K562 (cell line): Measurements from ENCODE around the gene FGF23. TPM values are rescaled to one million over a fixed set of nuclear protein-coding genes. Genes with fewer than 3 reads are reported as not detected.

Experiments used
- ATAC-seq: fragments of 200-7000 bp; cut with Tn5 transposase; 3 replicates; pipeline ENCODE4 v1.9.1; 2020; ENCODE audit warnings: moderate library complexity
- BruUV-seq: library from RNA; stranded (reverse); fragments of 400-500 nt; replicated peaks from 2 replicates; lab custom pipeline; 2021; lab: Mats Ljungman, UMichigan
- CTCF ChIA-PET: fragments of 300-600 bp; formaldehyde crosslinking; extraction: SDS; loops from one replicate; lab custom pipeline; 2021; ENCODE audit warnings: low intra/inter-chr PET ratio; lab: Yijun Ruan, JAX
- POLR2A ChIA-PET: fragments of 300-600, 350-650 bp; sonication (Branson Sonifier 250); formaldehyde crosslinking; extraction: SDS; loops from one replicate; lab custom pipeline; 2021; ENCODE audit warnings: antibody characterized with exemption, inconsistent platforms; lab: Yijun Ruan, JAX
- DNase-seq, 4 experiments: peaks; one replicate each; pipeline versions ENCODE4 v3.0.0 to v3.0.0-alpha.2; 2011 to 2018; ENCODE audit warnings: low spot score in 3 of 4, mixed read lengths in 3 of 4; ENCODE audit errors: extremely low read depth in 1 of 4
- FAIRE-seq: peaks from 2 replicates; lab custom pipeline; 2011; peaks lifted over from hg19 to GRCh38; lab: Jason Lieb, UNC
- H2AFZ ChIP-seq: 2 replicates; pipeline ENCODE4 v1.6.0; 2011; ENCODE audit warnings: low read depth, low read length, control low read depth, inconsistent platforms
- H3K27ac ChIP-seq: fragments of 200-600 bp; 3 replicates; pipeline ENCODE4 v1.8.0; 2011; ENCODE audit warnings: low read depth, mild to moderate bottlenecking, control low read depth, inconsistent platforms, low read length, moderate library complexity, mixed read lengths; ENCODE audit errors: extremely low read depth
- H3K27me3 ChIP-seq, 2 experiments: fragments of 300-600 bp in 1 of 2; 2 replicates in 1 of 2; 3 replicates in 1 of 2; pipeline versions ENCODE4 v1.6.0 to v1.8.0; 2011; ENCODE audit warnings: inconsistent platforms in 2 of 2, low read length in 2 of 2, mild to moderate bottlenecking in 1 of 2, mixed read lengths in 1 of 2, moderate library complexity in 1 of 2; ENCODE audit not compliant: control insufficient read depth in 2 of 2, insufficient read depth in 2 of 2
- H3K36me3 ChIP-seq: fragments of 300-600 bp; 3 replicates; pipeline ENCODE4 v1.8.0; 2011; ENCODE audit warnings: mild to moderate bottlenecking, low read length, inconsistent platforms; ENCODE audit not compliant: control insufficient read depth, insufficient read depth
- H3K4me1 ChIP-seq, 2 experiments: fragments of 200-600 bp in 1 of 2; replicated peaks in 1 of 2; 2 replicates in 1 of 2; 3 replicates in 1 of 2; pipeline versions ENCODE4 v1.5.1 to v1.8.0; 2011; ENCODE audit warnings: inconsistent platforms in 2 of 2, low read length in 2 of 2, mild to moderate bottlenecking in 1 of 2, mixed read lengths in 1 of 2, moderate library complexity in 1 of 2; ENCODE audit not compliant: control insufficient read depth in 2 of 2, insufficient read depth in 2 of 2
- H3K4me2 ChIP-seq: 2 replicates; pipeline ENCODE4 v1.6.1; 2011; ENCODE audit warnings: low read length, control low read depth, inconsistent platforms, mixed read lengths; ENCODE audit not compliant: insufficient read depth
- H3K4me3 ChIP-seq: fragments of 200-600 bp; sonication (generic), shearing (Covaris generic); 2 replicates; pipeline ENCODE4 v1.5.1; 2016; ENCODE audit warnings: control low read depth, inconsistent platforms
- H3K79me2 ChIP-seq: fragments of 200-600 bp; 3 replicates; pipeline ENCODE4 v1.8.0; 2011; ENCODE audit warnings: low read length, inconsistent platforms; ENCODE audit not compliant: control insufficient read depth, insufficient read depth
- H3K9ac ChIP-seq, 2 experiments: 2 replicates each; pipeline versions ENCODE4 v1.6.0 to v1.6.1; 2011; ENCODE audit warnings: low read depth in 2 of 2, low read length in 2 of 2, control low read depth in 1 of 2, inconsistent platforms in 1 of 2, mild to moderate bottlenecking in 1 of 2, mixed read lengths in 1 of 2; ENCODE audit not compliant: insufficient read depth in 1 of 2
- H3K9me1 ChIP-seq: one replicate; pipeline ENCODE4 v1.6.0; 2011; ENCODE audit warnings: inconsistent platforms, mild to moderate bottlenecking, low read length, moderate library complexity; ENCODE audit not compliant: control insufficient read depth, insufficient read depth
- H3K9me3 ChIP-seq: replicated peaks from 2 replicates; pipeline ENCODE4 v1.5.1; 2011; ENCODE audit warnings: low read depth, low read length, inconsistent platforms; ENCODE audit not compliant: control insufficient read depth, insufficient read depth
- H4K20me1 ChIP-seq: replicated peaks from 2 replicates; pipeline ENCODE4 v1.6.1; 2011; ENCODE audit warnings: low read length, inconsistent platforms, mixed read lengths; ENCODE audit not compliant: control insufficient read depth, insufficient read depth
- BRD4 ChIP-seq: fragments of 200-600 bp; sonication (generic); IDR thresholded peaks from 2 replicates; pipeline ENCODE4 v1.6.1; 2017; ENCODE audit warnings: inconsistent platforms
- FOS ChIP-seq: IDR thresholded peaks from 3 replicates; pipeline ENCODE4 v1.6.1; 2011; ENCODE audit not compliant: insufficient read length; ENCODE audit errors: extremely low read depth
- GATA2 ChIP-seq: sonication (generic); formaldehyde crosslinking; IDR thresholded peaks from 2 replicates; pipeline ENCODE4 v1.4.0; 2020; ENCODE audit warnings: mild to moderate bottlenecking, missing genetic modification reagents
- HDAC2 ChIP-seq: fragments of 450-650 bp; IDR thresholded peaks from 2 replicates; pipeline ENCODE4 v1.6.1; 2016; ENCODE audit warnings: mild to moderate bottlenecking
- MYC ChIP-seq, 2 experiments: fragments of 250-450 bp in 1 of 2; sonication (Bioruptor Pico) in 1 of 2; IDR thresholded peaks; 2 replicates each; pipeline versions ENCODE4 v1.5.1 to v1.6.1; 2012 to 2021; ENCODE audit warnings: low read depth in 2 of 2, borderline replicate concordance in 1 of 2, improper control_type of control experiment in 1 of 2, low read length in 1 of 2, mild to moderate bottlenecking in 1 of 2, moderate library complexity in 1 of 2
- PML ChIP-seq: IDR thresholded peaks from 2 replicates; pipeline ENCODE4 v1.6.1; 2012; ENCODE audit warnings: low read length, inconsistent platforms
- ZKSCAN3 ChIP-seq: fragments of 250-450 bp; sonication (Bioruptor Pico); IDR thresholded peaks from 2 replicates; pipeline ENCODE4 v1.4.0; 2020
- WGBS: fragments of 100-300 bp; shearing (Covaris generic); methylation state at CpG from one replicate; pipeline ENCODE4 v1.1.6; 2016; ENCODE audit warnings: low coverage, mixed read lengths; ENCODE audit not compliant: insufficient coverage; ENCODE audit errors: missing lambda C conversion rate; 5-methylcytosine and 5-hydroxymethylcytosine counted together
- in situ Hi-C: fragments of 300-500 bp; cut with MboI; formaldehyde crosslinking; loops from 4 replicates; pipeline ENCODE4 v1.15.0; 2018; ENCODE audit warnings: inconsistent platforms, mixed read lengths
- intact Hi-C: fragments of 100-400 bp; cut with micrococcal nuclease; formaldehyde crosslinking; loops from 2 replicates; pipeline ENCODE4 v1.14.2; 2022
- polyA plus RNA-seq, 8 experiments: library from polyadenylated mRNA; depleted of rRNA in 4 of 8; stranded (reverse) in 5 of 8; unstranded in 3 of 8; fragments of >200 nt; fragmentation: Nextera tagmentation in 2 of 8; fragmentation: Illumina TruSeq in 1 of 8; extraction: Ambion mirVana in 2 of 8; extraction: Trizol in 1 of 8; gene quantifications; 2 replicates each; pipeline versions ENCODE4 v1.2.1 to v1.2.3, GENCODE V29; 2011 to 2014; ENCODE audit warnings: inconsistent platforms in 1 of 8, missing spikeins in 1 of 8
- total RNA-seq, 7 experiments: library from RNA; depleted of rRNA in 6 of 7; stranded (reverse); fragments of >200 nt in 6 of 7; fragmentation: Illumina TruSeq in 2 of 7; extraction: Trizol in 2 of 7; gene quantifications; 2 replicates each; pipeline versions ENCODE4 v1.2.1 to v1.2.3, GENCODE V29; 2011 to 2021; ENCODE audit warnings: low replicate concordance in 1 of 7
- TF ChIP-seq, protein P1 (sequence below): sonication (generic); formaldehyde crosslinking; IDR thresholded peaks from 2 replicates; pipeline ENCODE4 v1.8.0; 2023; ENCODE audit warnings: mild to moderate bottlenecking, missing genetic modification reagents
- TF ChIP-seq, protein P2 (sequence below): fragments of 200-800 bp; sonication (Bioruptor generic); IDR thresholded peaks from 2 replicates; pipeline ENCODE4 v1.6.1; 2017; ENCODE audit warnings: missing genetic modification characterization, missing compliant biosample characterization
- TF ChIP-seq, protein P3 (sequence below), 3 experiments: fragments of 200-800 bp in 1 of 3; fragments of 250-450 bp in 1 of 3; fragments of 450-650 bp in 1 of 3; sonication (Bioruptor Pico) in 1 of 3; sonication (Bioruptor generic) in 1 of 3; formaldehyde crosslinking in 1 of 3; IDR thresholded peaks; 2 replicates each; pipeline versions ENCODE4 v1.6.1 to v1.8.0; 2016 to 2022; ENCODE audit warnings: mild to moderate bottlenecking in 2 of 3, missing genetic modification characterization in 2 of 3, missing compliant biosample characterization in 1 of 3, moderate library complexity in 1 of 3
- TF ChIP-seq, protein P4 (sequence below): fragments of 250-450 bp; sonication (Bioruptor Pico); IDR thresholded peaks from 2 replicates; pipeline ENCODE4 v1.4.0; 2020; ENCODE audit warnings: mild to moderate bottlenecking

FGF23 gene
- total and polyA plus RNA-seq, 9 of the 15 experiments (the other 6 are each of a cell fraction or from before 2014, with no cell fraction given): 0.38 TPM; not detected in 8

DNA sequence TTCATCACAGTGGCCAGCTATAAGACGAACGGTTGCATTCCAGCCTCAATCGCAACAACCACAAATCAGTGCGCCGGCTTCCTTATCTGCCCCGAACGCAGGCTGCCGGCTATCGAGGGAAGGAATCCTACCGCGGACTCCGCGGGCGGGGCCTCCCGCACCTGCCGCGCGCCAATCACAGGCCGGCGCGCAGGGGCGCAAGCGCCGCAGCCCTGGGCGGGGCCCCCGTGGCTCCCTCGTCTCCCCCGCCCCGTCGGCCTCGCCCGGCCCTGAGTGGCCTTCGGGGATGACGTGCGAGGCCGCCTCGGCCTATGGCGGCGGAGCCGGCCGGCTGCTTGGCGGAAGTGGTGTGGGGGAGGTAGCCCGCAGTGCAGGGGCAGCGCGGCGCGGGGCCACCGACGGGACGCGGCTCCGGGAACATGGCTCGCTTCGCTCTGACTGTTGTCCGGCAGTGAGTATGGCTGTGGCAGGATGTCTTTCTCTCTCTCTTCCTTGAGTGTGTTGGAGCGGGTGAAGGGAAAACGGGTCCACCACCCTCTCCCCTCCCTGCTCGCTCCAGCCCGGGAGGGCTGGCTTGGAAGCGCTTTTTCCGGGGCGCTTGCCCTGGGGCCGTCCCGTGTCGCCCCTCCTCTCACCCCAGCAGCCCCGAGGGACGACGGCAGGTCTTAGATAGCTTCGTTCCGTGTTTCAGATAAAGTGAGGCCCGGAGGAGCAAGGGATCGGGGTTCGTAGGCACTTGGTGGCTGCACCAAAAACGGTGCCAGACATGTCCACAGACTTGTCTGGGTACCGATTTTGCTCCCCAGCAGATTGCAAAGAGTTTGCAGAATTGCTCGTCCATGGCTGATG lies 58.4 kb downstream of the FGF23 start, which contains the start of gene TIGAR:
Gene TIGAR, plus strand, starts transcription at position 361 of the 849 bp plus-strand sequence. Its CDS starts 59 bp downstream, at position 420.
- DNase-seq (peak; percentile 89 to 96 (median 96)), ATAC-seq (peak; percentile 100), FAIRE-seq (peak; percentile 85)
- in situ Hi-C loops: no loop called here
- Histone ChIP-seq H3K9ac (peak within 1 kb of the TSS in 1 of 2 experiments; percentile 87; a peak in 2 of 4 replicates), H3K4me2 (peak within 1 kb of the TSS; percentile 73), H2AFZ (peak within 1 kb of the TSS; percentile 88), H4K20me1 (0 out of 2 replicates have a peak, but pooled peaks cover 4% of the 10 kb centered on the region), H3K9me3 (no peaks in the 10 kb centered on the region), H3K4me3 (peak within 1 kb of the TSS; percentile 51), H3K27me3 (peaks cover 0 to 4% of the 10 kb centered on the region in 2 experiments; a peak in 1 of 5 replicates), H3K36me3 (no peaks in the 10 kb centered on the region), H3K9me1 (no peaks in the 10 kb centered on the region), H3K27ac (no peak within 1 kb of the TSS), H3K4me1 (peaks cover 4 to 10% of the 10 kb centered on the region in 2 experiments; a peak in 3 of 5 replicates), H3K79me2 (no peaks in the 10 kb centered on the region)
- TSS peak; percentile 73 for BruUV-seq
- ChIA-PET POLR2A (interaction anchor here (1.1 kb wide), 1 partner anchor 210 kb away, joined by 3 read pairs; no protein-coding TSS in a partner anchor), CTCF (no interaction called here)
- WGBS: under 1% methylated on average over 47 of the region's 76 CpGs
- intact Hi-C loops: no loop called here
- no peak for TF ChIP-seq BRD4
- no peak for TF ChIP-seq PML
- TF ChIP-seq, protein P1, sequence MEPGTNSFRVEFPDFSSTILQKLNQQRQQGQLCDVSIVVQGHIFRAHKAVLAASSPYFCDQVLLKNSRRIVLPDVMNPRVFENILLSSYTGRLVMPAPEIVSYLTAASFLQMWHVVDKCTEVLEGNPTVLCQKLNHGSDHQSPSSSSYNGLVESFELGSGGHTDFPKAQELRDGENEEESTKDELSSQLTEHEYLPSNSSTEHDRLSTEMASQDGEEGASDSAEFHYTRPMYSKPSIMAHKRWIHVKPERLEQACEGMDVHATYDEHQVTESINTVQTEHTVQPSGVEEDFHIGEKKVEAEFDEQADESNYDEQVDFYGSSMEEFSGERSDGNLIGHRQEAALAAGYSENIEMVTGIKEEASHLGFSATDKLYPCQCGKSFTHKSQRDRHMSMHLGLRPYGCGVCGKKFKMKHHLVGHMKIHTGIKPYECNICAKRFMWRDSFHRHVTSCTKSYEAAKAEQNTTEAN (CRISPR knock-in tag): no peak
- TF ChIP-seq FOS: peak; percentile 18
- peak; percentile 42; the same call in 1 of the 2 replicates for TF ChIP-seq MYC (IDR thresholded peaks at IDR 0.05; ENCODE audit: low read depth, low read length)
- TF ChIP-seq MYC (CRISPR knock-in tag; IDR thresholded peaks at IDR 0.05; ENCODE audit: borderline replicate concordance, low read depth): no peak
- TF ChIP-seq HDAC2: peak; percentile 99
- peak; percentile 58; the same call in 1 of the 2 replicates for TF ChIP-seq GATA2 (CRISPR knock-in tag)
- TF ChIP-seq, protein P2, sequence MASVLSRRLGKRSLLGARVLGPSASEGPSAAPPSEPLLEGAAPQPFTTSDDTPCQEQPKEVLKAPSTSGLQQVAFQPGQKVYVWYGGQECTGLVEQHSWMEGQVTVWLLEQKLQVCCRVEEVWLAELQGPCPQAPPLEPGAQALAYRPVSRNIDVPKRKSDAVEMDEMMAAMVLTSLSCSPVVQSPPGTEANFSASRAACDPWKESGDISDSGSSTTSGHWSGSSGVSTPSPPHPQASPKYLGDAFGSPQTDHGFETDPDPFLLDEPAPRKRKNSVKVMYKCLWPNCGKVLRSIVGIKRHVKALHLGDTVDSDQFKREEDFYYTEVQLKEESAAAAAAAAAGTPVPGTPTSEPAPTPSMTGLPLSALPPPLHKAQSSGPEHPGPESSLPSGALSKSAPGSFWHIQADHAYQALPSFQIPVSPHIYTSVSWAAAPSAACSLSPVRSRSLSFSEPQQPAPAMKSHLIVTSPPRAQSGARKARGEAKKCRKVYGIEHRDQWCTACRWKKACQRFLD (CRISPR knock-in tag): peak; percentile 66
- TF ChIP-seq ZKSCAN3: no peak
- TF ChIP-seq, protein P3, sequence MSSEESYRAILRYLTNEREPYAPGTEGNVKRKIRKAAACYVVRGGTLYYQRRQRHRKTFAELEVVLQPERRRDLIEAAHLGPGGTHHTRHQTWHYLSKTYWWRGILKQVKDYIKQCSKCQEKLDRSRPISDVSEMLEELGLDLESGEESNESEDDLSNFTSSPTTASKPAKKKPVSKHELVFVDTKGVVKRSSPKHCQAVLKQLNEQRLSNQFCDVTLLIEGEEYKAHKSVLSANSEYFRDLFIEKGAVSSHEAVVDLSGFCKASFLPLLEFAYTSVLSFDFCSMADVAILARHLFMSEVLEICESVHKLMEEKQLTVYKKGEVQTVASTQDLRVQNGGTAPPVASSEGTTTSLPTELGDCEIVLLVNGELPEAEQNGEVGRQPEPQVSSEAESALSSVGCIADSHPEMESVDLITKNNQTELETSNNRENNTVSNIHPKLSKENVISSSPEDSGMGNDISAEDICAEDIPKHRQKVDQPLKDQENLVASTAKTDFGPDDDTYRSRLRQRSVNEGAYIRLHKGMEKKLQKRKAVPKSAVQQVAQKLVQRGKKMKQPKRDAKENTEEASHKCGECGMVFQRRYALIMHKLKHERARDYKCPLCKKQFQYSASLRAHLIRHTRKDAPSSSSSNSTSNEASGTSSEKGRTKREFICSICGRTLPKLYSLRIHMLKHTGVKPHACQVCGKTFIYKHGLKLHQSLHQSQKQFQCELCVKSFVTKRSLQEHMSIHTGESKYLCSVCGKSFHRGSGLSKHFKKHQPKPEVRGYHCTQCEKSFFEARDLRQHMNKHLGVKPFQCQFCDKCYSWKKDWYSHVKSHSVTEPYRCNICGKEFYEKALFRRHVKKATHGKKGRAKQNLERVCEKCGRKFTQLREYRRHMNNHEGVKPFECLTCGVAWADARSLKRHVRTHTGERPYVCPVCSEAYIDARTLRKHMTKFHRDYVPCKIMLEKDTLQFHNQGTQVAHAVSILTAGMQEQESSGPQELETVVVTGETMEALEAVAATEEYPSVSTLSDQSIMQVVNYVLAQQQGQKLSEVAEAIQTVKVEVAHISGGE (CRISPR knock-in tag; IDR thresholded peaks at IDR 0.05): no peak
- TF ChIP-seq, protein P4, sequence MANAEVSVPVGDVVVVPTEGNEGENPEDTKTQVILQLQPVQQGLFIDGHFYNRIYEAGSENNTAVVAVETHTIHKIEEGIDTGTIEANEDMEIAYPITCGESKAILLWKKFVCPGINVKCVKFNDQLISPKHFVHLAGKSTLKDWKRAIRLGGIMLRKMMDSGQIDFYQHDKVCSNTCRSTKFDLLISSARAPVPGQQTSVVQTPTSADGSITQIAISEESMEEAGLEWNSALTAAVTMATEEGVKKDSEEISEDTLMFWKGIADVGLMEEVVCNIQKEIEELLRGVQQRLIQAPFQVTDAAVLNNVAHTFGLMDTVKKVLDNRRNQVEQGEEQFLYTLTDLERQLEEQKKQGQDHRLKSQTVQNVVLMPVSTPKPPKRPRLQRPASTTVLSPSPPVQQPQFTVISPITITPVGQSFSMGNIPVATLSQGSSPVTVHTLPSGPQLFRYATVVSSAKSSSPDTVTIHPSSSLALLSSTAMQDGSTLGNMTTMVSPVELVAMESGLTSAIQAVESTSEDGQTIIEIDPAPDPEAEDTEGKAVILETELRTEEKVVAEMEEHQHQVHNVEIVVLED: peak; percentile 13; the same call in 1 of the 2 replicates
